OCI-LY3 (cell line): ENCODE results near the gene RPS6KA5.

Source experiments
- H2AFZ ChIP-seq: fragments of 200-600, 300-600 bp; shearing (Covaris generic); 2 replicates; pipeline ENCODE4 v1.6.0; 2014; ENCODE audit warnings: antibody characterized with exemption, low read depth, low read length
- H3K27ac ChIP-seq: fragments of 200-600, 300-600 bp; sonication (generic); 2 replicates; pipeline ENCODE4 v1.5.1; 2014; ENCODE audit warnings: mild to moderate bottlenecking, low read length, moderate library complexity, mixed read lengths
- H3K27me3 ChIP-seq: fragments of 200-600, 300-600 bp; sonication (generic); 2 replicates; pipeline ENCODE4 v1.6.1; 2014; ENCODE audit warnings: low read depth, low read length, mixed read lengths
- H3K36me3 ChIP-seq: fragments of 200-600, 300-600 bp; sonication (generic); replicated peaks from 2 replicates; pipeline ENCODE3; 2014; ENCODE audit warnings: low read depth, low read length, mixed read lengths
- H3K4me1 ChIP-seq: fragments of 300-600, 200-600 bp; sonication (generic); 2 replicates; pipeline ENCODE4 v1.6.1; 2014; ENCODE audit warnings: low read length, mixed read lengths
- H3K4me2 ChIP-seq: fragments of 200-600, 300-600 bp; sonication (generic); 2 replicates; pipeline ENCODE4 v1.6.1; 2014; ENCODE audit warnings: low read length, mixed read lengths
- H3K4me3 ChIP-seq: fragments of 300-600, 200-600 bp; sonication (generic); 2 replicates; pipeline ENCODE4 v1.5.1; 2014; ENCODE audit warnings: antibody characterized with exemption, mild to moderate bottlenecking, low read length, moderate library complexity
- H3K79me2 ChIP-seq: fragments of 300-600, 200-600 bp; shearing (Covaris generic); 2 replicates; pipeline ENCODE4 v1.6.1; 2014; ENCODE audit warnings: mild to moderate bottlenecking, low read length, mixed read lengths
- H3K9ac ChIP-seq: fragments of 300-600, 200-600 bp; shearing (Covaris generic); 2 replicates; pipeline ENCODE4 v1.6.0; 2014; ENCODE audit warnings: mild to moderate bottlenecking, low read length, moderate library complexity
- H3K9me3 ChIP-seq: fragments of 200-600, 300-600 bp; shearing (Covaris generic); 2 replicates; pipeline ENCODE4 v1.6.1; 2014; ENCODE audit warnings: low read length, mixed read lengths; ENCODE audit not compliant: insufficient read depth
- H4K20me1 ChIP-seq: fragments of 200-600, 300-600 bp; sonication (generic); 2 replicates; pipeline ENCODE4 v1.6.1; 2016; ENCODE audit warnings: low read length, mixed read lengths; ENCODE audit not compliant: insufficient read depth
- CTCF ChIP-seq: fragments of 200-600, 300-600 bp; sonication (generic); IDR thresholded peaks from 2 replicates; pipeline ENCODE4 v1.5.1; 2014; ENCODE audit warnings: antibody characterized with exemption, low read length, low read depth
- EZH2phosphoT487 ChIP-seq: fragments of 200-600 bp; shearing (Covaris generic); IDR thresholded peaks from 2 replicates; pipeline ENCODE4 v1.6.1; 2018; ENCODE audit warnings: antibody characterized with exemption, mixed run types, low read depth

The RPS6KA5 gene

GRCh38 chr14:91048676-91049075 lies 11.8 kb downstream of the RPS6KA5 start:
- Histone ChIP-seq H3K27me3 (no peaks in the 10 kb centered on the region), H3K9me3 (no peaks in the 10 kb centered on the region), H2AFZ (no peak overlapping the region), H3K27ac (no peak overlapping the region), H3K4me1 (peaks cover 12% of the 10 kb centered on the region), H3K4me2 (no peak overlapping the region), H3K4me3 (no peak overlapping the region), H3K36me3 (no peaks in the 10 kb centered on the region), H3K79me2 (peaks cover 37% of the 10 kb centered on the region), H3K9ac (no peak overlapping the region), H4K20me1 (no peaks in the 10 kb centered on the region)
- no peak for TF ChIP-seq EZH2phosphoT487
- no peak for TF ChIP-seq CTCF

GRCh38 chr14:91048265-91048664 lies 12.2 kb downstream of the RPS6KA5 start:
- Histone ChIP-seq H3K36me3 (no peaks in the 10 kb centered on the region), H3K4me3 (no peak overlapping the region), H3K4me2 (no peak overlapping the region), H4K20me1 (no peaks in the 10 kb centered on the region), H3K4me1 (peaks cover 11% of the 10 kb centered on the region), H2AFZ (no peak overlapping the region), H3K9ac (no peak overlapping the region), H3K79me2 (peaks cover 38% of the 10 kb centered on the region), H3K9me3 (no peaks in the 10 kb centered on the region), H3K27me3 (no peaks in the 10 kb centered on the region), H3K27ac (no peak overlapping the region)
- TF ChIP-seq CTCF (no peak), EZH2phosphoT487 (no peak)

- 0 out of 2 replicates have a peak, but pooled peaks cover 2% of the 10 kb centered on the region for H4K20me1 ChIP-seq
- H3K4me2 ChIP-seq = no peak overlapping the region
- no peak overlapping the region for H3K4me3 ChIP-seq
- no peaks in the 10 kb centered on the region for H3K9me3 ChIP-seq
- no peak overlapping the region for H3K27ac ChIP-seq
- H2AFZ ChIP-seq = no peak overlapping the region
- peaks cover 5% of the 10 kb centered on the region; the same call in 1 of the 2 replicates for H3K4me1 ChIP-seq
- TF ChIP-seq EZH2phosphoT487 = no peak
- TF ChIP-seq CTCF = no peak
- H3K9ac ChIP-seq = no peak overlapping the region
- H3K36me3 ChIP-seq = no peaks in the 10 kb centered on the region
- no peaks in the 10 kb centered on the region for H3K27me3 ChIP-seq
- peaks cover 39% of the 10 kb centered on the region for H3K79me2 ChIP-seq
Measured at GRCh38 chr14:91047174-91047753, 13.2 kb downstream of the RPS6KA5 start.

GRCh38 chr14:91046488-91047072 lies 13.9 kb downstream of the RPS6KA5 start:
- Histone ChIP-seq H4K20me1 (0 out of 2 replicates have a peak, but pooled peaks cover 2% of the 10 kb centered on the region), H3K4me3 (no peak overlapping the region), H3K4me2 (no peak overlapping the region), H3K36me3 (no peaks in the 10 kb centered on the region), H3K79me2 (peaks cover 37% of the 10 kb centered on the region), H3K27ac (no peak overlapping the region), H3K9me3 (no peaks in the 10 kb centered on the region), H3K4me1 (peaks cover 5% of the 10 kb centered on the region; the same call in 1 of the 2 replicates), H3K9ac (no peak overlapping the region), H2AFZ (no peak overlapping the region), H3K27me3 (no peaks in the 10 kb centered on the region)
- TF ChIP-seq CTCF = no peak
- no peak for TF ChIP-seq EZH2phosphoT487
